Superior temporal gyrus (tissue), 1 donor: ENCODE results near the gene ADAMTS7.
"Not testable (repeated sequence)": the region's sequence is repeated elsewhere in the genome, so short reads cannot be mapped to it uniquely, and the experiment has no call there.

Source experiments
- DNase-seq: peaks from one replicate; pipeline ENCODE4 v3.0.0-alpha.2; 2016; ENCODE audit errors: extremely low spot score

The ADAMTS7 gene

GRCh38 chr15:78753359-78753659 lies 58.0 kb downstream of the ADAMTS7 start:
- DNase-seq: not testable (repeated sequence)

DNA sequence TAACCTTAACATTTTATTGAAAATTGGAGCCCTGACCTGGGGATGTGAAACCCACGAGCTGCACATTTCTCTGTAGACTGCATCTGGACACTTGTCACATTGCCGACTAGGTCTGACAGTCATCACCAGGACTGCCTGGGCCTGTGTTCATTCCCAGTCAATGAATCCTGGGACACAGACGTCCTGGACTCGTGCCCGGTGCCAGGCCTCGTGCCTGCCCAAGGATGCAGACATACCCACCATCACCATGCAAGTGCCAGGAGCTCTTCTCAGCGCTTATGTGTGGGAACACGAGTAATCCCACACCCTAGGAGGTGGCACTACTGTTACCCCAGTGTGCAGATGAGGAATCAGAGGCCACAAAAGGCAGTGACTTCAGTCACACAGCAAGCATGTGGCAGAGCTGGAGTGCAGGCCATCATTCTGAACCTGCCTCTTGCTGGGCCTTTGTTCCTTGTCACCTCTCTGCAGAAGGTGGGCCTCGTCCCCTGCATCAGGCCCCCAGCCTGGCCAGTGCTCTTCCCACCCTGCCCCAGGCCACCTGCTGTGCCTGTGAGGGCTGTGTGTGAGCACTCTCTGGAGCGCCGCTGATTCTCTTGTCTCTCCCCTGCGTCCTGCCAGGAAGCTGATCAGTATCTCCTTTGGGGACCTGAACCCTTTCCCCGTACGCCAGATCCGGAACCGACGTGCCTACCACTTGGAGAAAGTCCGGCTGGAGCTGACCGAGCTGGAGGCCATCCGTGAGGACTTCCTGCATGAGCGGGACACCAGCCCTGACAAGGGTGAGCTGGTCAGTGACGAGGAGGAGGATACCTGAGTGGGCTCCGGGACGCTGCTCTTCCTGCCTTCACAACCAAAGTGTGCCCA lies 58.5 kb downstream of the ADAMTS7 start:
- no peak for DNase-seq

- no peak for DNase-seq
These were observed 59.7 kb downstream of the ADAMTS7 start for GRCh38 chr15:78751602-78751979.

DNA sequence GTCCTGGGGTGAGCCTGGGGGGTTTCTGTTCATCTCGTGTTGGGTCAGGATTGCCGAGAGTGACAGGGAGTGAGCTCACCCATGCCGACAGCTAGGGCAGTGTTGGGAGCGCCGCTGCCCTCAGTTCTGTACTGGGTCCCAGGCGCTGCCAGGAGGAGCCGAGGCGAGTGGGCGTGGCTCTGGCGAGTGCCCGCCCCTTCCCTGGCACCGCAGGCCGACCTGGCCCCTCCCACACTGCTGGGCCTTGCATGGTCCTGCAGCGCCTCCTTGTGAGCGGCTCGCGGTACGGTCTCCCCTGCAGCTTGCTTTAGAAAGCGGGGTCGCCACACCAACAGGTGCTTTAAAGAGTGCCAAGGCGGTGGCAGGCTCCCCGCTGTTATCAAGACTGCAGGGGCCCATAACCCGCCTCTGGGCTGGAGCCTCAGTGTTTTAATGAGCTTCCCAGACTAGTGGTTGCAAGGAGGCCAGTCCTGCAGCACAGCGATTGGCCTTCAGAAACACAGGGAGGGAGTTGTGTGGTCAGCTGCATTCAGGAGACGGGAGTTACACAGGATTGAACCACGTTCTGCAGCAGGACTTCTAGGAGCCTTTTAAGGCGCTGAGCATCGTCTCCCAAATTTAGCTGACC lies 60.2 kb downstream of the ADAMTS7 start:
- peak; percentile 93 for DNase-seq

DNA sequence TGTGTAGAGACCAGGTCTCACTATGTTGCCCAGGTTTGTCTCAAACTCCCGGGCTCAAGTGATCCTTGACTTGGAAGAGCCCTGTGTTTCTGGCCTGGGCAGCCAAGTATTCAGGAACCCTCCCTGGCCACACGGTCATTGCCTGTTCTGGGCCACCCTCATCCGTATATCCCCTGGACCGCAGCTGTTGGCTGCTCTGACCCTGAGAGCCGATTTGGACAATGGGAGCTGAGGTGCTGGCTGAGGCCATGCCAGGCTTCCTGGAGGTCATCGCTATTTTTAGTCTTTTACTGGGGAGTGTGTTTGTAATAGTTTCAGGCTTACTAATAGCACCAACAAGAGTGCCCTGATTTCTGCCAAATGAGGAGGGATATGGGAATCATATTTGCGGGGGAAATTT lies 60.7 kb downstream of the ADAMTS7 start:
- no peak for DNase-seq

- DNase-seq: no peak
These were observed 61.4 kb downstream of the ADAMTS7 start for GRCh38 chr15:78749831-78750230.

- DNase-seq: not testable (repeated sequence)
These were observed 63.4 kb downstream of the ADAMTS7 start for GRCh38 chr15:78747877-78748276.

GRCh38 chr15:78741674-78742073 lies 69.6 kb downstream of the ADAMTS7 start:
- DNase-seq: not testable (repeated sequence)

- no peak for DNase-seq
These were observed 70.4 kb downstream of the ADAMTS7 start for GRCh38 chr15:78740904-78741274.

DNA sequence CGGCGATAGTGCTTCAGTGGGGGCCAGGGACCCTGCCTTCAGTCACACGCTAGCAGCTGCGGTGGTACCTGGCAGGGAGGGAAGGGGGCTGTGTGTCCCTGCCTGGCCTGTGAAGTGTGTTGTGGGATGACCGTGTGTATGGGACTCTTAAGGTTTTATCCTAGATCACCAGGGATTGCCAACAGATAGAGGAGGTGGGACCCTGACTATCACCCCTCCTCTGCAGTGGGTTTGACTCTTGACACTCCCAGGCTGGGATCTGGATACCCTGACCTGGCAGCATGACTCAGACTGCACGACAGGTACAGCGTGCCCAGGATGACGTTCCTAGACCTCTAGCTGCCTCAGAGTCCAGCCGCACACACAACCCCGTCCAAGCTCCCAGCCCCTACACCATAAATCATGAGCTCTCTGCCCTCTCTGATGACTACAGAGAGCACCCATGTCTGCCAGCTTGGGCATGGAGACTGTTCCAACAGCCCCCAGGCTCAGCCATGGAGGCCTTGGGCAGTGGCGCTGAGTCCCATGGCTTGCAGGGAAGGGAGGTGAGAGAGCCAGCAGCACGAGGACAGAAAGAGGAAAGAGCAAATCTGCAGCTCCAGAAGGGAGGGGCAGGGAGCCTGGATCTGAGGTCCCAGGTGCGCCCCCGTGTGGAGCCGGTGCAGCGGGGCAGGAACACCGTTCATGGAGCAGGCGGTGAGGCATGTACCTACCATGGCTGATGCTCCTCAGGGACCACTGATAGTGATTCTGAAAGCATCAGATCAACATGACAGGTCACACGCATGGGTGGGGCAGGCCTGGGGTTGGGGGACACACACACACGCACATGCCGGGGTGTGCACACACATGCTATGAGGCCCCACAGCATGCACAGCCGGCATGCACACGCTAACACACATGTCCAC lies 71.0 kb downstream of the ADAMTS7 start:
- no peak for DNase-seq

GRCh38 chr15:78739206-78739605 lies 72.1 kb downstream of the ADAMTS7 start:
- DNase-seq: no peak

DNA sequence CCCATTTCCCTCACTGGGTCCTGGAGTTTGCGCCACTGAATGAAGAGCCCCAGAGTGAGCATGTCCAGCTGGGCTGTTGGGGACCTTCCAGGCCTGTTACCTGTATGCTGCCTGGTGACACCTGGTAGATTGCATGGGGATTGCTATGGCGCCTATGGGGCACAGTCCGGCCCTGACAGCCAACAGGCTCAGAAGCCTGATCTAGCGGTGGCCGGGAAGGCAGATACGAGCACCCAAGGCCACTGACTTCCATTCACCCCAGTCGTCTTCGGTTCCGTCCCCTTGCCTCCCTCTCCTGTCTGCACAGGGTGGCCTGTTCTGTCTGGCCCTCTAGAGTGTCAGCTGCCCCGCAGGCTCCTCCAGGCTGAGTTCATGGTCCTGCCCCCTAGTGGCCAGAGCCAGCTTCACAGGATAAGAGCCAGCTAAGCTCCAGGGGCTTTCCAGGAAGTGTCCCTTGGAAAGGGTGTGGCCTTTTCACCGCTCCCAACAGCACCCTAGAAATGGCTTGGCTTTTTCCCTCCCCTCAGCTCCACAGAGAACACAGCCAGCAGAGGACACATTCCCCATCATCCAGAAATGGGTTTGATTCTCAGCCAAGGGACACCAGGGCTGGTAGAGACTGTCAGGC lies 73.2 kb downstream of the ADAMTS7 start:
- not testable (repeated sequence) for DNase-seq

- DNase-seq: no peak
These were observed 74.0 kb downstream of the ADAMTS7 start for GRCh38 chr15:78737187-78737820.

DNA sequence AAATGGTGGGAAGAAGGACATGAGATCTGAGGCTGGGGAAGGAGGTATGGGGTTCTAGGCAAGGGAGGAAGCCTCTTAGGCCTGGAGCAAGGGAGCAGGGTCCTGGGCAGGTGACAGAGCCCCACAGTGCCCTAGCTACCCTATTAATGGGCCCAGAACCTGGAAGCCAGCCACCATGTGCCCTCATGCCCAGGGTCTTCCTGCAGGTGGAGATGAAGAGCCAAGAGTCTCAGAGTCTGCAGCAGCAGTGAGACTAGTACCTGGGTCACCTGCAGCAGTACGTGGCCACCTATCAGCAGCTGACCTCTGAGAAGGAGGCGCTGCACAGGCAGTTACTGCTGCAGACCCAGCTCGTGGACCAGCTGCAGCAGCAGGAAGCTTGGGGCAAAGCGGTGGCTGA lies 75.0 kb downstream of the ADAMTS7 start:
- DNase-seq: not testable (repeated sequence)

DNA sequence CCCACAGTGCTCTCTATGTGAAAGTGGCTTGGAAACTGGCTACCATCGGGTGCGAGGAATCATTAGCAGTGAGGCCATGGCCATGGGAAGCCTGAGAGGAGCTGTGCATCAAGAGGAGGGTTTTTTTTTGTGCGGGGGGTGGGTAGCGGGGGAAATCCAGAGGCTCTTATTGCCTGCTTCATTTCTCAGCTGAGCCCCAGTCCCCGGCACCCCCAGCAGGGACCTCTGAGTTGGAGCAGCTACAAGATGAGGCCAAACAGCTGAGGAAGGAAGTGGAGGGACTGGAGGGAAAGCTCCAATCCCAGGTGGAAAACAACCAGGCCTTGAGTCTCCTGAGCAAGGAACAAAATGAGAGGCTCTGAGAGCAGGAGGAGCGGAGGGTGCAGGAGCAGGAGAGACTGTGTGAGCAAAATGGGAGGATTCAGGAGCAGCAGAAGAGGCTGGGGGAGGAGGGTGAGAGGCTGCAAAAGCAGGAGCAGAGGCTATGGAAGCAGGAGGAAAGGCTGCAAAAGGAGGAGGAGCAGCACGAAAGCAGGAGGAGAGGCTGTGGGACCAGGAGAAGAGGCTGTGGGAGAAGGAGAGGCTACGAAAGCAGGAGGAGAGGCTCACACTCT lies 76.7 kb downstream of the ADAMTS7 start:
- DNase-seq: no peak

- no peak for DNase-seq
These were observed 78.6 kb downstream of the ADAMTS7 start for GRCh38 chr15:78732634-78733033.

- no peak for DNase-seq
These were observed 80.3 kb downstream of the ADAMTS7 start for GRCh38 chr15:78730955-78731354.

GRCh38 chr15:78728427-78728826 lies 82.8 kb downstream of the ADAMTS7 start:
- DNase-seq: not testable (repeated sequence)

- no peak for DNase-seq
These were observed 83.7 kb downstream of the ADAMTS7 start for GRCh38 chr15:78727561-78727960.

DNA sequence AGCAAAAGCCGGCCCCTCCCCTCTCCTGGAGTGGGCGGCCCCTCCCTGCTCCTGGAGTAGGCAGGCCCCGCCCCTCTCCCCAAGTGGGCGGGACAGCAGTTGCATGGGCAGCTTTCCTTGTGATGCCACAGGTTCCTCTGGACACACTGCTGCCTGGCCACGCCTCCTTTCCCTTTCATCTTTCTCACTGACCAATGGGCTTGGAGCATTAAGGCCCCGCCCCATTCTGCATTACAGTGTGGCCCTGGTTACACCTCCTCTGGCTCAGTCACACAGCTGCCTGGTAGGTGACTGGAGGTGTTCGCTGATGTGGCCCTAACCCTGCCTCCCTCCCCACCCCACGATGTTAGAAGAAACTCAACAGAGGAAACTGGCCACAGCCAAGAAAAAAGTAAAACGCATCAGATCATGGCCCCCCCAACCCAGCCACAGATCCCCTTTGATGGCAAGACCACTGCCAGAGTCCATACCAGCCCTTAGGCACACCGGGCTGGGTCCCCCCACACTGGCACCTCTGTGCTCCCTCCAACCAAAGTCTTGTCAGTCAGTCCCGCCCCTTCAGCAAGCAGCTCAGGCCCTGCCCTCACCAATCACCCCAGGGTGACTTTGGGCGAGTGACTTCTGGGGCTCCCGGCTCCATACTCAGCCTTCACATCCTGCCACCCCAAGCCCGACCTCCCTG lies 84.3 kb downstream of the ADAMTS7 start:
- DNase-seq: no peak
